SK-N-SH (cell line): ENCODE measurements around the gene SRM.

Experiments used
- CTCF ChIP-seq: fragments of 200-600 bp; sonication (generic); IDR thresholded peaks from 2 replicates; pipeline ENCODE4 v1.6.1; 2017; ENCODE audit warnings: antibody characterized with exemption, mild to moderate bottlenecking, moderate library complexity
- TAF1 ChIP-seq: IDR thresholded peaks from 2 replicates; pipeline ENCODE4 v1.6.1; 2012; ENCODE audit warnings: low read depth, mild to moderate bottlenecking, low read length, moderate library complexity, borderline replicate concordance

- TF ChIP-seq TAF1 (no peak), CTCF (no peak)
Observed at GRCh38 chr1:11078631-11079030, 18.8 kb upstream of the SRM start.
